HepG2 (cell line): ENCODE data around the gene CGB8. TPM values are rescaled to one million over a fixed set of nuclear protein-coding genes. Genes with fewer than 3 reads are reported as not detected.

ENCODE experiments used
- FOXC1 ChIP-seq: sonication (generic); formaldehyde crosslinking; IDR thresholded peaks from 2 replicates; pipeline ENCODE4 v1.8.0; 2022; ENCODE audit warnings: mild to moderate bottlenecking, missing genetic modification reagents, borderline replicate concordance
- HNRNPUL1 ChIP-seq: fragments of 200-400 bp; formaldehyde crosslinking; IDR thresholded peaks from 2 replicates; pipeline ENCODE4 v1.6.1; 2017; ENCODE audit warnings: low read depth, mild to moderate bottlenecking, low read length, moderate library complexity
- MATR3 ChIP-seq: sonication (generic); formaldehyde crosslinking; IDR thresholded peaks from 2 replicates; pipeline ENCODE4 v1.4.0; 2020; ENCODE audit warnings: missing genetic modification reagents
- MAZ ChIP-seq, 2 experiments: sonication (generic) in 1 of 2; formaldehyde crosslinking in 1 of 2; IDR thresholded peaks; 2 replicates each; pipeline versions ENCODE4 v1.5.0 to v1.6.1; 2012 to 2020; ENCODE audit warnings: low read depth in 2 of 2, mild to moderate bottlenecking in 2 of 2, borderline replicate concordance in 1 of 2, improper control_type of control experiment in 1 of 2, low read length in 1 of 2, missing genetic modification reagents in 1 of 2, moderate library complexity in 1 of 2
- MTA1 ChIP-seq: sonication (generic); formaldehyde crosslinking; IDR thresholded peaks from 2 replicates; pipeline ENCODE4 v1.4.0; 2020; ENCODE audit warnings: missing genetic modification reagents, mild to moderate bottlenecking, borderline replicate concordance
- NFKB2 ChIP-seq: sonication (generic); formaldehyde crosslinking; IDR thresholded peaks from 2 replicates; pipeline ENCODE4 v1.4.0; 2020; ENCODE audit warnings: missing genetic modification reagents, borderline replicate concordance
- PHF21A ChIP-seq: sonication (generic); formaldehyde crosslinking; IDR thresholded peaks from 2 replicates; pipeline ENCODE4 v1.5.0; 2020; ENCODE audit warnings: mild to moderate bottlenecking, missing genetic modification reagents
- SKI ChIP-seq: fragments of 450-650 bp; IDR thresholded peaks from one replicate; pipeline ENCODE4 v1.6.1; 2018; ENCODE audit warnings: mild to moderate bottlenecking; ENCODE audit not compliant: partially characterized antibody
- SP1 ChIP-seq, 2 experiments: fragments of 450-650 bp in 1 of 2; sonication (generic) in 1 of 2; formaldehyde crosslinking in 1 of 2; IDR thresholded peaks; 2 replicates each; pipeline versions ENCODE4 v1.4.0 to v1.6.1; 2016 to 2020; ENCODE audit warnings: missing genetic modification reagents in 1 of 2
- SRF ChIP-seq: IDR thresholded peaks from 2 replicates; pipeline ENCODE4 v1.6.1; 2011; ENCODE audit warnings: mild to moderate bottlenecking, low read depth, low read length, moderate library complexity
- TFDP2 ChIP-seq: sonication (generic); formaldehyde crosslinking; IDR thresholded peaks from 2 replicates; pipeline ENCODE4 v1.4.0; 2020; ENCODE audit warnings: missing genetic modification reagents
- ZNF687 ChIP-seq: sonication (generic); formaldehyde crosslinking; IDR thresholded peaks from 2 replicates; pipeline ENCODE4 v1.5.1; 2020; ENCODE audit warnings: mild to moderate bottlenecking, missing genetic modification reagents, moderate library complexity
- ZNF773 ChIP-seq: sonication (generic); formaldehyde crosslinking; IDR thresholded peaks from 2 replicates; pipeline ENCODE4 v1.4.0; 2020; ENCODE audit warnings: missing genetic modification reagents, borderline replicate concordance
- polyA plus RNA-seq, 8 experiments: library from polyadenylated mRNA; depleted of rRNA in 3 of 8; stranded (reverse) in 7 of 8; unstranded in 1 of 8; fragments of >200 nt; fragmentation: Illumina TruSeq in 4 of 8; extraction: Trizol in 4 of 8; gene quantifications; 2 replicates each; pipeline versions ENCODE4 v1.2.1 to v1.2.3, GENCODE V29; 2011 to 2016; ENCODE audit warnings: low read depth in 4 of 8, missing spikeins in 1 of 8, mixed read lengths in 1 of 8; ENCODE audit not compliant: insufficient read depth in 1 of 8
- total RNA-seq, 5 experiments: library from RNA; depleted of rRNA; stranded (reverse); fragments of >200 nt; fragmentation: Illumina TruSeq; extraction: Trizol; gene quantifications; 2 replicates each; pipeline ENCODE4 v1.2.3, GENCODE V29; 2016; ENCODE audit warnings: low read depth in 1 of 5
- TF ChIP-seq, protein P1 (sequence below): sonication (generic); formaldehyde crosslinking; IDR thresholded peaks from 2 replicates; pipeline ENCODE4 v1.4.0; 2020; ENCODE audit warnings: missing genetic modification reagents, borderline replicate concordance
- TF ChIP-seq, protein P2 (sequence below): sonication (generic); formaldehyde crosslinking; IDR thresholded peaks from 2 replicates; pipeline ENCODE4 v1.5.0; 2020; ENCODE audit warnings: mild to moderate bottlenecking, missing genetic modification reagents, moderate library complexity

CGB8 gene
- total and polyA plus RNA-seq, 2 of the 13 experiments (the other 11 are each of a cell fraction or from before 2014, with no cell fraction given) = not detected

DNA sequence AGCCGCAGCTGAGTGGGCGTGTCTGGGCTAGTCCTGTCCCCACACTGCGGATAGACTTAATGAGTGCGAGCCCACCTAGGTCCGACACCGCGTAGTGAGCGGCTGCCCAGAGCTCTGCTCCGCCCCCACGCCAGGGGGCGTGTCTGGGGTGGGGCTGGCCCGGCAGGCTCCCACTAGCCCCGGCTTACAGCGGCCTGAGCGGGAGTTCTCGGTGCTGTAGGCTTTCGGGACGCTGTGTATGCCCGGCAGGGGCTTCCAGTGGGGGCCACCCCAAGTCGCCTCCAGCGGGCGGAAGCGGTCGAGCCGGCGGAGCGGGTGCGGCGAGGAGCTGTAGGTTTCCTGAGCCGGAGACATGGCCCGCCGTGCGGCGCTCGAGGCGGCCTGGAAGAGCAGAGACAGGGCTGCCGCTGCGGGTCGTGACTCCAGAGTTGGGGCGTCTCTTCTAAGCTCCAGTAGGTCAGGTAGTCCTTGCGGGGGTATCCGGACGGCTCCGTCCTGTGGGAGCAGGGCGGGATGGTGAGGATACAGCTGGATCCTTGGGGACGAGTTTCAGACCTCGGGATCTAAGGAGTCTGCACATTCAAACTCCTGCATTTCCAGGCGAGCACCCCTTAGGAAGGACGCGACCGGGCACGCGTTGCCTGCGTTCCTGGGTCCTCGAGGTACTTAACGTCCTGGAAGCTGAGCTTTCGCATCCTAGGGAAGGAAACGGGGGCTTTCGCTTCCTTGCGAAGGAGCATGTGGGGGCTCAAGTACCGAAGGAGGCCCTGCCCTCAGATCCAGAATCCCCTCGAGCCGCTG, 7.4 kb upstream of the CGB8 start (continued):
- TF ChIP-seq FOXC1 (CRISPR knock-in tag) (no peak), MTA1 (CRISPR knock-in tag) (no peak), SKI (peak; percentile 19), HNRNPUL1 (no peak), ZNF773 (CRISPR knock-in tag) (no peak), SP1 (IDR thresholded peaks at IDR 0.05) (no peak), SP1 (CRISPR knock-in tag; IDR thresholded peaks at IDR 0.05) (peak; percentile 61; the same call in 1 of the 2 replicates), PHF21A (CRISPR knock-in tag) (peak; percentile 57; the same call in 1 of the 2 replicates), MATR3 (CRISPR knock-in tag) (no peak), TFDP2 (CRISPR knock-in tag) (0 out of 2 replicates have a peak, but pooled peaks have one; percentile 19), NFKB2 (no peak), SRF (no peak), MAZ (IDR thresholded peaks at IDR 0.05; ENCODE audit: borderline replicate concordance, low read depth, low read length) (no peak), MAZ (CRISPR knock-in tag; IDR thresholded peaks at IDR 0.05; ENCODE audit: low read depth) (0 out of 2 replicates have a peak, but pooled peaks have one; percentile 12), ZNF687 (CRISPR knock-in tag) (peak; percentile 74)
- TF ChIP-seq, protein P1, sequence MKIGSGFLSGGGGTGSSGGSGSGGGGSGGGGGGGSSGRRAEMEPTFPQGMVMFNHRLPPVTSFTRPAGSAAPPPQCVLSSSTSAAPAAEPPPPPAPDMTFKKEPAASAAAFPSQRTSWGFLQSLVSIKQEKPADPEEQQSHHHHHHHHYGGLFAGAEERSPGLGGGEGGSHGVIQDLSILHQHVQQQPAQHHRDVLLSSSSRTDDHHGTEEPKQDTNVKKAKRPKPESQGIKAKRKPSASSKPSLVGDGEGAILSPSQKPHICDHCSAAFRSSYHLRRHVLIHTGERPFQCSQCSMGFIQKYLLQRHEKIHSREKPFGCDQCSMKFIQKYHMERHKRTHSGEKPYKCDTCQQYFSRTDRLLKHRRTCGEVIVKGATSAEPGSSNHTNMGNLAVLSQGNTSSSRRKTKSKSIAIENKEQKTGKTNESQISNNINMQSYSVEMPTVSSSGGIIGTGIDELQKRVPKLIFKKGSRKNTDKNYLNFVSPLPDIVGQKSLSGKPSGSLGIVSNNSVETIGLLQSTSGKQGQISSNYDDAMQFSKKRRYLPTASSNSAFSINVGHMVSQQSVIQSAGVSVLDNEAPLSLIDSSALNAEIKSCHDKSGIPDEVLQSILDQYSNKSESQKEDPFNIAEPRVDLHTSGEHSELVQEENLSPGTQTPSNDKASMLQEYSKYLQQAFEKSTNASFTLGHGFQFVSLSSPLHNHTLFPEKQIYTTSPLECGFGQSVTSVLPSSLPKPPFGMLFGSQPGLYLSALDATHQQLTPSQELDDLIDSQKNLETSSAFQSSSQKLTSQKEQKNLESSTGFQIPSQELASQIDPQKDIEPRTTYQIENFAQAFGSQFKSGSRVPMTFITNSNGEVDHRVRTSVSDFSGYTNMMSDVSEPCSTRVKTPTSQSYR (CRISPR knock-in tag) = no peak
- TF ChIP-seq, protein P2, sequence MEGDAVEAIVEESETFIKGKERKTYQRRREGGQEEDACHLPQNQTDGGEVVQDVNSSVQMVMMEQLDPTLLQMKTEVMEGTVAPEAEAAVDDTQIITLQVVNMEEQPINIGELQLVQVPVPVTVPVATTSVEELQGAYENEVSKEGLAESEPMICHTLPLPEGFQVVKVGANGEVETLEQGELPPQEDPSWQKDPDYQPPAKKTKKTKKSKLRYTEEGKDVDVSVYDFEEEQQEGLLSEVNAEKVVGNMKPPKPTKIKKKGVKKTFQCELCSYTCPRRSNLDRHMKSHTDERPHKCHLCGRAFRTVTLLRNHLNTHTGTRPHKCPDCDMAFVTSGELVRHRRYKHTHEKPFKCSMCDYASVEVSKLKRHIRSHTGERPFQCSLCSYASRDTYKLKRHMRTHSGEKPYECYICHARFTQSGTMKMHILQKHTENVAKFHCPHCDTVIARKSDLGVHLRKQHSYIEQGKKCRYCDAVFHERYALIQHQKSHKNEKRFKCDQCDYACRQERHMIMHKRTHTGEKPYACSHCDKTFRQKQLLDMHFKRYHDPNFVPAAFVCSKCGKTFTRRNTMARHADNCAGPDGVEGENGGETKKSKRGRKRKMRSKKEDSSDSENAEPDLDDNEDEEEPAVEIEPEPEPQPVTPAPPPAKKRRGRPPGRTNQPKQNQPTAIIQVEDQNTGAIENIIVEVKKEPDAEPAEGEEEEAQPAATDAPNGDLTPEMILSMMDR (CRISPR knock-in tag) = peak; percentile 55
